SW480 (cell line): Measurements from ENCODE around the gene CTNND1.

Experiments
- DNase-seq: peaks from one replicate; pipeline ENCODE4 v3.0.0-alpha.2; 2016; ENCODE audit warnings: low spot score

Gene CTNND1

GRCh38 chr11:57764021-57764420 is 2.4 kb downstream of the CTNND1 start:
- no peak for DNase-seq

- no peak for DNase-seq
Observed at GRCh38 chr11:57764566-57764965, 3.0 kb downstream of the CTNND1 start.

GRCh38 chr11:57764972-57765371 is 3.4 kb downstream of the CTNND1 start:
- DNase-seq, result no peak

GRCh38 chr11:57770793-57771192 is 9.2 kb downstream of the CTNND1 start:
- DNase-seq, result no peak

- DNase-seq, result no peak
Observed at GRCh38 chr11:57771365-57771764, 9.8 kb downstream of the CTNND1 start.

- no peak for DNase-seq
Observed at GRCh38 chr11:57772562-57772961, 11.0 kb downstream of the CTNND1 start.

GRCh38 chr11:57773026-57773598 is 11.5 kb downstream of the CTNND1 start:
- DNase-seq, result no peak

- DNase-seq, result no peak
Observed at GRCh38 chr11:57775491-57775890, 13.9 kb downstream of the CTNND1 start.

GRCh38 chr11:57776031-57776521 is 14.5 kb downstream of the CTNND1 start:
- DNase-seq, result peak; percentile 42

GRCh38 chr11:57776577-57777210 is 15.1 kb downstream of the CTNND1 start:
- DNase-seq, result no peak

- DNase-seq, result peak; percentile 62
Observed at GRCh38 chr11:57777969-57778317, 16.3 kb downstream of the CTNND1 start.

- peak; percentile 97 for DNase-seq
Observed at GRCh38 chr11:57778318-57779037, 16.9 kb downstream of the CTNND1 start.

- peak; percentile 75 for DNase-seq
Observed at GRCh38 chr11:57779276-57779675, 17.7 kb downstream of the CTNND1 start.

- DNase-seq, result peak; percentile 41
Observed at GRCh38 chr11:57781529-57781943, 19.9 kb downstream of the CTNND1 start.

- no peak for DNase-seq
Observed at GRCh38 chr11:57785072-57785471, 23.5 kb downstream of the CTNND1 start.

GRCh38 chr11:57786436-57786835 is 24.8 kb downstream of the CTNND1 start:
- DNase-seq, result no peak

GRCh38 chr11:57787006-57787604 is 25.5 kb downstream of the CTNND1 start:
- no peak for DNase-seq

GRCh38 chr11:57787920-57788702 is 26.5 kb downstream of the CTNND1 start:
- no peak for DNase-seq

GRCh38 chr11:57788703-57789088 is 27.1 kb downstream of the CTNND1 start:
- DNase-seq, result no peak

- DNase-seq, result no peak
Observed at GRCh38 chr11:57791321-57792059, 29.9 kb downstream of the CTNND1 start.

GRCh38 chr11:57792060-57792541 is 30.5 kb downstream of the CTNND1 start:
- DNase-seq, result no peak
